GM12873 (cell line): ENCODE results near the gene TNFAIP8L2.

Source experiments
- CTCF ChIP-seq: IDR thresholded peaks from 2 replicates; pipeline ENCODE4 v1.5.1; 2012; ENCODE audit warnings: low read depth, mild to moderate bottlenecking, moderate library complexity, low read length, control low read depth; ENCODE audit not compliant: insufficient read depth; ENCODE audit errors: missing control alignments

TNFAIP8L2 gene

GRCh38 chr1:151137789-151138188 is 18.7 kb upstream of the TNFAIP8L2 start:
- no peak for TF ChIP-seq CTCF

GRCh38 chr1:151142411-151143056 is 13.9 kb upstream of the TNFAIP8L2 start:
- no peak for TF ChIP-seq CTCF

GRCh38 chr1:151143057-151143435 is 13.4 kb upstream of the TNFAIP8L2 start:
- no peak for TF ChIP-seq CTCF

- no peak for TF ChIP-seq CTCF
These were observed 12.5 kb upstream of the TNFAIP8L2 start for GRCh38 chr1:151143986-151144385.

- TF ChIP-seq CTCF: no peak
These were observed 11.8 kb upstream of the TNFAIP8L2 start for GRCh38 chr1:151144474-151145303.

- TF ChIP-seq CTCF: no peak
These were observed 11.0 kb upstream of the TNFAIP8L2 start for GRCh38 chr1:151145304-151146071.

- TF ChIP-seq CTCF: no peak
These were observed 10.4 kb upstream of the TNFAIP8L2 start for GRCh38 chr1:151146072-151146411.
